Measurements from ENCODE around the gene DDX6. TPM values are rescaled to one million over a fixed set of nuclear protein-coding genes. Genes with fewer than 3 reads are reported as not detected.

DDX6 gene
- total RNA-seq, 4 donors from 2014 or later = 56.1 to 117 (median 86.8) TPM

DNA sequence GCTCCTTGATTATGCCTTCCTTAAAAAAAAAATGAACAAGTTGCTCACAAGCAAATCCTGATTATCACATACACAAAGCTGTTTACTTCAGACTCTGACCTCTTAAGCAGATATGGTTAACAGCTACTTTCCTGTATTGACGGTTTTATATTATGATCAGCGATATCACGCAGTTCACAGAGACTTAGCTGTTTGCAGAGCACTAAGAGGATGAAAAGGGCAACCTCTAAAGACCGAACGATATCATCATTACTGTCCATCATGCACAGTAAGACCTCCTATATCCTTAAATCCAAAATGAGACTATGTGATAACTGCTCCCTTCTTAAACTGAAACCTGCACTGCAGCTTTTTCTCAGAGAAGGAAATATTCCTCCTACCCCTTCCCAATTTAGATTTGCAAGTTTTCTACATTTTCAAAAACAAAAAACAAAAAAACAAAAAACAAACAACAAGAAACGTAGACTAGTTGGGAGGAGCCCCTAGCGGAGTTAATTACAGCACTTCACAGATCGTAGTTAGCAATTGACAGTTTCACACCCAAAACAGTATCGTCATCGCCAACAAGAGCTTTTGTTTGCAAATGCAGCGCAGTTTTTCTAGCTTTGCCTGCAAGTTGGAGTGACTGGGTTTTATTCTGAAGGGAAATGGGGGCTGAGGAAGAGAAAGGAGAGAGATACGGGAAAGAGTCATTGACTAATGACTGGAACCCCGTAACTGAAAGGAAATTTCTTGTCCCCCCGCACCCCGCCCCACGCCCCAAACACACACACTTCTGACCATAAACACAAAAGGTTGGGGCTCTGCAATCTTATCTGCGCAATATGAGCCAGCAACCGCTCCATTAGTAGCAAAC is 1.2 kb downstream of the DDX6 start:
- Histone ChIP-seq H3K36me3 (peaks cover 0 to 3% (median 0%) of the 10 kb centered on the region in 4 donors), H3K27ac (peak overlapping the region; percentile 96 to 100 (median 98)), H3K9me3 (no peaks in the 10 kb centered on the region), H3K27me3 (no peaks in the 10 kb centered on the region), H3K4me3 (peak overlapping the region; percentile 63 to 92 (median 80)), H3K4me1 (peaks cover 17 to 61% (median 48%) of the 10 kb centered on the region in 4 donors)
- in situ Hi-C loops (cut with MboI; ENCODE audit: low pct_ligation_motif_present in 1 of 4, low pct_unique_long_range_greater_than_20kb in 1 of 4, low sequenced_read_pairs in 3 of 4) = loop anchor here in 2 of 4 donors (10.0 to 25.0 kb wide), 2 partner anchors 95 to 102 kb away; partner anchors contain the start of gene TREH (in 1 of the 2)
- no peak for DNase-seq
- 0% methylated on average over 14 to 18 of the region's 18 CpGs for WGBS, 2 donors (ENCODE audit: low coverage in 1 of 2)
- intact Hi-C loops (cut with DNase I; ENCODE audit: low total_unique reads) = no loop called here
- TF ChIP-seq POLR2AphosphoS5 (IDR thresholded peaks at IDR 0.05) = peak in 2 of 3 donors; percentile 10 to 41
- TF ChIP-seq, protein P1, sequence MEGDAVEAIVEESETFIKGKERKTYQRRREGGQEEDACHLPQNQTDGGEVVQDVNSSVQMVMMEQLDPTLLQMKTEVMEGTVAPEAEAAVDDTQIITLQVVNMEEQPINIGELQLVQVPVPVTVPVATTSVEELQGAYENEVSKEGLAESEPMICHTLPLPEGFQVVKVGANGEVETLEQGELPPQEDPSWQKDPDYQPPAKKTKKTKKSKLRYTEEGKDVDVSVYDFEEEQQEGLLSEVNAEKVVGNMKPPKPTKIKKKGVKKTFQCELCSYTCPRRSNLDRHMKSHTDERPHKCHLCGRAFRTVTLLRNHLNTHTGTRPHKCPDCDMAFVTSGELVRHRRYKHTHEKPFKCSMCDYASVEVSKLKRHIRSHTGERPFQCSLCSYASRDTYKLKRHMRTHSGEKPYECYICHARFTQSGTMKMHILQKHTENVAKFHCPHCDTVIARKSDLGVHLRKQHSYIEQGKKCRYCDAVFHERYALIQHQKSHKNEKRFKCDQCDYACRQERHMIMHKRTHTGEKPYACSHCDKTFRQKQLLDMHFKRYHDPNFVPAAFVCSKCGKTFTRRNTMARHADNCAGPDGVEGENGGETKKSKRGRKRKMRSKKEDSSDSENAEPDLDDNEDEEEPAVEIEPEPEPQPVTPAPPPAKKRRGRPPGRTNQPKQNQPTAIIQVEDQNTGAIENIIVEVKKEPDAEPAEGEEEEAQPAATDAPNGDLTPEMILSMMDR (IDR thresholded peaks at IDR 0.05) = no peak
- no peak for TF ChIP-seq EP300 (IDR thresholded peaks at IDR 0.05; ENCODE audit: low read depth)
- TF ChIP-seq POLR2A (IDR thresholded peaks at IDR 0.05) = peak; percentile 21

DNA sequence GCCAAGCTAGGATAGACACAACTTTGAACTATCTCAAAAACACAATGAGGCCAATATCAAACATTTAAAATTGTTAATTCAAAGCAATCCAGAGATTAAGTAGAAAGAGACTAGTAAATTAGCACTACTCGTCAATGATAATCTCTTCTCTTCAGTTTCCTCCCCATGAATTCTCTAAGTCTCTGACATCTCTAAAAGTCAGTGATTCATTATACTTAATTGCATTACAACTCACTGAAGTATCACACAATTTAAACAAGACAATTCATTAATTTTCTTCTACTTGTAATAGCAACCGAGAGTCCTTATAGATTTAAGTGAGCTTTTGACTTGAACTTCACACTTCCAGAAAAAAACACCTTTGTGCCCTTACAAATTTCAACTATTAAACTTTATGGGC is 4.3 kb downstream of the DDX6 start:
- TF ChIP-seq POLR2A (IDR thresholded peaks at IDR 0.05) (no peak), EP300 (IDR thresholded peaks at IDR 0.05; ENCODE audit: low read depth) (no peak), POLR2AphosphoS5 (IDR thresholded peaks at IDR 0.05) (no peak)
- TF ChIP-seq, protein P1 (IDR thresholded peaks at IDR 0.05) = no peak
- H3K27me3 ChIP-seq = no peaks in the 10 kb centered on the region
- H3K4me3 ChIP-seq = peak overlapping the region in 1 of 4 donors; percentile 6
- DNase-seq = no peak
- whole genome bisulfite sequencing, 2 donors (ENCODE audit: low coverage in 1 of 2) = 35 to 39% methylated on average over 2 of the region's 2 CpGs
- in situ Hi-C loops (cut with MboI; ENCODE audit: low pct_ligation_motif_present in 1 of 4, low pct_unique_long_range_greater_than_20kb in 1 of 4, low sequenced_read_pairs in 3 of 4) = loop anchor here in 2 of 4 donors (10.0 to 25.0 kb wide), 2 partner anchors 92 to 99 kb away; partner anchors contain the start of gene TREH (in 1 of the 2)
- H3K4me1 ChIP-seq = peaks cover 17 to 72% (median 49%) of the 10 kb centered on the region in 4 donors
- intact Hi-C loops (cut with DNase I; ENCODE audit: low total_unique reads) = no loop called here
- peak overlapping the region in 2 of 4 donors; percentile 24 to 42 for H3K27ac ChIP-seq
- peaks cover 0 to 10% (median 4%) of the 10 kb centered on the region in 4 donors for H3K36me3 ChIP-seq
- no peaks in the 10 kb centered on the region for H3K9me3 ChIP-seq

DNA sequence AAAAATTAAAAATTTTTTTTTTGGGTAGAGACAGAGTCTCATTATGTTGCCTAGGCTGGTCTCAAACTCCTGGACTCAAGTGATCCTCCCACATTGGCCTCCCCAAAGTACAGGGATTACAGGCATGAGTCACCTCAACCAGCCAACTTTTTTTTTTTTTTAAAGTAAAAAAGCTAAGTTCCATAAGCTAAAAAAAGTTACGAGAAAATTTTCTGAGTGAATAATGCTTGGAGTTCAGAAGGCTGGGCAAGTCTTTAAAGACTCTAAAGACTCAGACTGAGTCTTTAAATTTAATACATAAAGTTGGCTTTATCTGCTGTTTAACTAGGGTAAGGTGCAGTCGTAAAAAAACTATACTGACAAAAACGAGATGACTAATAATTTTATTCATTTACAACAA is 5.6 kb downstream of the DDX6 start:
- TF ChIP-seq EP300 (IDR thresholded peaks at IDR 0.05; ENCODE audit: low read depth) (no peak), POLR2A (IDR thresholded peaks at IDR 0.05) (no peak), POLR2AphosphoS5 (IDR thresholded peaks at IDR 0.05) (no peak)
- TF ChIP-seq, protein P1 (IDR thresholded peaks at IDR 0.05) = no peak
- Histone ChIP-seq H3K27ac (peak overlapping the region in 2 of 4 donors; percentile 24 to 35), H3K4me3 (peak overlapping the region in 1 of 4 donors; percentile 6), H3K4me1 (peaks cover 17 to 80% (median 49%) of the 10 kb centered on the region in 4 donors), H3K9me3 (no peaks in the 10 kb centered on the region), H3K36me3 (peaks cover 0 to 21% (median 8%) of the 10 kb centered on the region in 4 donors), H3K27me3 (no peaks in the 10 kb centered on the region)
- DNase-seq = no peak
- in situ Hi-C loops (cut with MboI; ENCODE audit: low pct_ligation_motif_present in 1 of 4, low pct_unique_long_range_greater_than_20kb in 1 of 4, low sequenced_read_pairs in 3 of 4) (loop anchor here in 2 of 4 donors (10.0 to 25.0 kb wide), 2 partner anchors 91 to 98 kb away; partner anchors contain the start of gene TREH (in 1 of the 2)), intact Hi-C loops (cut with DNase I; ENCODE audit: low total_unique reads) (no loop called here)
- 26 to 29% methylated on average over 3 of the region's 3 CpGs for WGBS, 2 donors (ENCODE audit: low coverage in 1 of 2)
